ENCODE data around the gene ULBP3. TPM values are rescaled to one million over a fixed set of nuclear protein-coding genes. Genes with fewer than 3 reads are reported as not detected.

ULBP3 gene
- total RNA-seq, 1 experiment from 2014 or later: 18.4 TPM

DNA sequence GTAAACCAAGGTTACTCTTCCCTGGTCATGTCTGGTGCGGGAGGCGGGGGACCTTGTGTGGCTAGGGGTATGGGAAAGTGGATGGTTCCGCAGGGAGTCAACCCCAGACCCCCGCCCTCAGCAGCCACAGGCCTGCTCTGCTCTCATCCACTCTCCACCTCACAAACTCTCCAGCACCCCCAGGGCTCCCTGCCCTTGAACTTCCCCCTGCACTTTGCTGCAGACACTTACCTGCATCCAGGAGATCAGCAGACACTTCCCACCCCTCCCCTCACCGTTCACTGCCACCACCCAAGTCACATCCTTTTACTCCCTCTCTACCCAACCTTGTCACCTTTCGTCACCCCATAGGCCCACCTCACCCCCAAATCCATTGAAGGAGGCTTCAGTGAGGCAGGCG, 39.6 kb downstream of the ULBP3 start:
- Histone ChIP-seq H3K27ac (ENCODE audit: low read depth, low read length) (no peak overlapping the region), H2AFZ (ENCODE audit: low read depth, low read length, poor library complexity, severe bottlenecking) (no peak overlapping the region), H3K27me3 (ENCODE audit: insufficient read depth, low read length) (no peaks in the 10 kb centered on the region), H3K36me3 (ENCODE audit: control insufficient read depth in 1 of 2, insufficient read depth in 2 of 2, low read length in 2 of 2) (no peaks in the 10 kb centered on the region), H3K9me3 (ENCODE audit: control insufficient read depth in 1 of 2, insufficient read depth in 1 of 2, low read depth in 1 of 2, low read length in 2 of 2) (no peaks in the 10 kb centered on the region), H3K79me2 (ENCODE audit: insufficient read depth, low read length) (no peaks in the 10 kb centered on the region), H3K4me3 (replicated peaks in 1 of 2; ENCODE audit: low read depth in 1 of 2, low read length in 2 of 2) (no peak overlapping the region), H3K4me1 (ENCODE audit: control insufficient read depth in 1 of 2, insufficient read depth in 2 of 2, low read length in 2 of 2) (peaks cover 21 to 28% of the 10 kb centered on the region in 2 experiments), H3K4me2 (ENCODE audit: low read length) (no peak overlapping the region), H4K20me1 (ENCODE audit: insufficient read depth) (no peaks in the 10 kb centered on the region), H3K9me2 (ENCODE audit: insufficient read depth) (no peaks in the 10 kb centered on the region), H3K9ac (ENCODE audit: low read length) (no peak overlapping the region)
- TF ChIP-seq EZH2phosphoT487 (IDR thresholded peaks at IDR 0.05; ENCODE audit: borderline replicate concordance) (no peak), EZH2 (IDR thresholded peaks at IDR 0.05) (no peak), RAD21 (IDR thresholded peaks at IDR 0.05; ENCODE audit: low read depth) (no peak), POLR2A (IDR thresholded peaks at IDR 0.05; ENCODE audit: borderline replicate concordance, extremely low read depth, insufficient read depth, insufficient read length) (no peak), SRF (IDR thresholded peaks at IDR 0.05; ENCODE audit: low read depth) (no peak), SIN3A (IDR thresholded peaks at IDR 0.05; ENCODE audit: low read depth) (no peak), ZFX (IDR thresholded peaks at IDR 0.05) (no peak), CEBPB (IDR thresholded peaks at IDR 0.05; ENCODE audit: low read depth) (no peak), EGR1 (IDR thresholded peaks at IDR 0.05; ENCODE audit: low read depth) (no peak), JUND (IDR thresholded peaks at IDR 0.05) (no peak)
- TF ChIP-seq, protein P1, sequence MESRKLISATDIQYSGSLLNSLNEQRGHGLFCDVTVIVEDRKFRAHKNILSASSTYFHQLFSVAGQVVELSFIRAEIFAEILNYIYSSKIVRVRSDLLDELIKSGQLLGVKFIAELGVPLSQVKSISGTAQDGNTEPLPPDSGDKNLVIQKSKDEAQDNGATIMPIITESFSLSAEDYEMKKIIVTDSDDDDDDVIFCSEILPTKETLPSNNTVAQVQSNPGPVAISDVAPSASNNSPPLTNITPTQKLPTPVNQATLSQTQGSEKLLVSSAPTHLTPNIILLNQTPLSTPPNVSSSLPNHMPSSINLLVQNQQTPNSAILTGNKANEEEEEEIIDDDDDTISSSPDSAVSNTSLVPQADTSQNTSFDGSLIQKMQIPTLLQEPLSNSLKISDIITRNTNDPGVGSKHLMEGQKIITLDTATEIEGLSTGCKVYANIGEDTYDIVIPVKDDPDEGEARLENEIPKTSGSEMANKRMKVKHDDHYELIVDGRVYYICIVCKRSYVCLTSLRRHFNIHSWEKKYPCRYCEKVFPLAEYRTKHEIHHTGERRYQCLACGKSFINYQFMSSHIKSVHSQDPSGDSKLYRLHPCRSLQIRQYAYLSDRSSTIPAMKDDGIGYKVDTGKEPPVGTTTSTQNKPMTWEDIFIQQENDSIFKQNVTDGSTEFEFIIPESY (IDR thresholded peaks at IDR 0.05; ENCODE audit: extremely low read depth, insufficient replicate concordance, low read length): no peak
- TF ChIP-seq, protein P2, sequence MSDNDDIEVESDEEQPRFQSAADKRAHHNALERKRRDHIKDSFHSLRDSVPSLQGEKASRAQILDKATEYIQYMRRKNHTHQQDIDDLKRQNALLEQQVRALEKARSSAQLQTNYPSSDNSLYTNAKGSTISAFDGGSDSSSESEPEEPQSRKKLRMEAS (IDR thresholded peaks at IDR 0.05): no peak
- TF ChIP-seq, protein P3, sequence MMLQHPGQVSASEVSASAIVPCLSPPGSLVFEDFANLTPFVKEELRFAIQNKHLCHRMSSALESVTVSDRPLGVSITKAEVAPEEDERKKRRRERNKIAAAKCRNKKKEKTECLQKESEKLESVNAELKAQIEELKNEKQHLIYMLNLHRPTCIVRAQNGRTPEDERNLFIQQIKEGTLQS (IDR thresholded peaks at IDR 0.05): no peak
- no peak for ATAC-seq
- intact Hi-C loops (cut with micrococcal nuclease): loop anchor here (5.0 kb wide), 1 partner anchor 308 kb away; no protein-coding TSS in a partner anchor
- RAD21 ChIA-PET (ENCODE audit: low non-redundant PET in 1 of 2, low total read pairs in 2 of 2, uncharacterized antibody in 2 of 2, unreplicated experiment in 2 of 2): no interaction called here
- DNase-seq (ENCODE audit: low read depth, low spot score): no peak
- BruUV-seq (replicated peaks): no TSS peak
- POLR2A ChIA-PET: no interaction called here
- CTCF ChIA-PET: no interaction called here

Measured in HCT116 (cell line).